ENCODE data around the gene UVRAG. TPM values are rescaled to one million over a fixed set of nuclear protein-coding genes. Genes with fewer than 3 reads are reported as not detected.

UVRAG gene
- total RNA-seq, 3 donors from 2014 or later (not counting 1 experiment from before 2014, with no cell fraction given): 39.9 to 52.5 (median 41.4) TPM

GRCh38 chr11:76169473-76169896 is 354.5 kb downstream of the UVRAG start:
- intact Hi-C loops (cut with micrococcal nuclease): no loop called here

GRCh38 chr11:76170468-76170867 is 355.5 kb downstream of the UVRAG start:
- no peak for ATAC-seq

More at GRCh38 chr11:76169473-76169896, 354.5 kb downstream of the UVRAG start:
- Mint-ChIP-seq H3K4me3 (no peak overlapping the region), H3K4me1 (peaks cover 10 to 15% of the 10 kb centered on the region in 2 donors), H3K36me3 (no peaks in the 10 kb centered on the region), H3K27me3 (ENCODE audit: low read depth in 2 of 2) (no peaks in the 10 kb centered on the region), H3K27ac (no peak overlapping the region), H3K9me3 (no peaks in the 10 kb centered on the region)
- ATAC-seq: no peak
- H3K36me3 ChIP-seq (ENCODE audit: control insufficient read depth, insufficient read depth, low read length): no peaks in the 10 kb centered on the region
- H3K9me3 ChIP-seq (ENCODE audit: control insufficient read depth, insufficient read depth, low read length): no peaks in the 10 kb centered on the region
- DNase-seq: no peak
- no peak overlapping the region for H3K27ac ChIP-seq (ENCODE audit: low read length)
- H3K4me3 ChIP-seq (ENCODE audit: low read length): no peak overlapping the region
- TF ChIP-seq, protein P1, sequence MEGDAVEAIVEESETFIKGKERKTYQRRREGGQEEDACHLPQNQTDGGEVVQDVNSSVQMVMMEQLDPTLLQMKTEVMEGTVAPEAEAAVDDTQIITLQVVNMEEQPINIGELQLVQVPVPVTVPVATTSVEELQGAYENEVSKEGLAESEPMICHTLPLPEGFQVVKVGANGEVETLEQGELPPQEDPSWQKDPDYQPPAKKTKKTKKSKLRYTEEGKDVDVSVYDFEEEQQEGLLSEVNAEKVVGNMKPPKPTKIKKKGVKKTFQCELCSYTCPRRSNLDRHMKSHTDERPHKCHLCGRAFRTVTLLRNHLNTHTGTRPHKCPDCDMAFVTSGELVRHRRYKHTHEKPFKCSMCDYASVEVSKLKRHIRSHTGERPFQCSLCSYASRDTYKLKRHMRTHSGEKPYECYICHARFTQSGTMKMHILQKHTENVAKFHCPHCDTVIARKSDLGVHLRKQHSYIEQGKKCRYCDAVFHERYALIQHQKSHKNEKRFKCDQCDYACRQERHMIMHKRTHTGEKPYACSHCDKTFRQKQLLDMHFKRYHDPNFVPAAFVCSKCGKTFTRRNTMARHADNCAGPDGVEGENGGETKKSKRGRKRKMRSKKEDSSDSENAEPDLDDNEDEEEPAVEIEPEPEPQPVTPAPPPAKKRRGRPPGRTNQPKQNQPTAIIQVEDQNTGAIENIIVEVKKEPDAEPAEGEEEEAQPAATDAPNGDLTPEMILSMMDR (IDR thresholded peaks at IDR 0.05): no peak
- no peaks in the 10 kb centered on the region for H3K27me3 ChIP-seq (ENCODE audit: control insufficient read depth, insufficient read depth, low read length)
- 74% methylated on average over 15 of the region's 15 CpGs for WGBS (ENCODE audit: insufficient coverage)
- H3K4me1 ChIP-seq (ENCODE audit: control insufficient read depth, insufficient read depth, low read length): peaks cover 15% of the 10 kb centered on the region

DNA sequence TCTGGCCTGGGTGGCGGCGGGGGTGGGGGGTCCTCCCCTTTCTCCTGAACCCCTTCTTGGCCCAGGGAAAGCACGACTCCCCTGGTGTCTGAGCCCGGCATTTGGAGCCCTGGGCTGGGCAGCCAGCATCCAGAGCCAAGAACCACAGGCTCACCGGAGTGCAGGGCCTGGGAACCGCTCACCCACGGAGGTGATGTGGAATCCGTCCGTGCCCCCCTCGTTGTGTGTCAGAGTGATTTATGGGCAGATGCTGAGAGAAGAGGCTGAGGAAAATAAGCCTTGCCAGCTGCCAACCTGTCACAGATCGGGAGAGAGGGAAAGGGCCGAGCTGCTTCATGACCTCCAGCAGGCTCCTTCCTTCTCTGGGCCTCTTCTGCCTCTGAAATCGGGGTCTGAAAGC is 357.6 kb downstream of the UVRAG start:
- no peak for DNase-seq
- H3K36me3 ChIP-seq (ENCODE audit: control insufficient read depth, insufficient read depth, low read length): no peaks in the 10 kb centered on the region
- Mint-ChIP-seq H3K27ac (no peak overlapping the region), H3K36me3 (no peaks in the 10 kb centered on the region), H3K27me3 (ENCODE audit: low read depth in 2 of 2) (no peaks in the 10 kb centered on the region), H3K9me3 (no peaks in the 10 kb centered on the region), H3K4me3 (no peak overlapping the region), H3K4me1 (peaks cover 10 to 17% of the 10 kb centered on the region in 2 donors)
- intact Hi-C loops (cut with micrococcal nuclease): no loop called here
- no peaks in the 10 kb centered on the region for H3K9me3 ChIP-seq (ENCODE audit: control insufficient read depth, insufficient read depth, low read length)
- no peak for ATAC-seq
- no peak overlapping the region for H3K27ac ChIP-seq (ENCODE audit: low read length)
- TF ChIP-seq, protein P1 (IDR thresholded peaks at IDR 0.05): no peak
- no peak overlapping the region for H3K4me3 ChIP-seq (ENCODE audit: low read length)
- peaks cover 9% of the 10 kb centered on the region for H3K4me1 ChIP-seq (ENCODE audit: control insufficient read depth, insufficient read depth, low read length)
- 86% methylated on average over 13 of the region's 13 CpGs for WGBS (ENCODE audit: insufficient coverage)
- H3K27me3 ChIP-seq (ENCODE audit: control insufficient read depth, insufficient read depth, low read length): no peaks in the 10 kb centered on the region

More at GRCh38 chr11:76170468-76170867, 355.5 kb downstream of the UVRAG start:
- no peak overlapping the region for H3K4me3 ChIP-seq (ENCODE audit: low read length)
- H3K9me3 ChIP-seq (ENCODE audit: control insufficient read depth, insufficient read depth, low read length): no peaks in the 10 kb centered on the region
- Mint-ChIP-seq H3K27me3 (ENCODE audit: low read depth in 2 of 2) (no peaks in the 10 kb centered on the region), H3K27ac (no peak overlapping the region), H3K4me1 (peaks cover 10 to 17% of the 10 kb centered on the region in 2 donors), H3K36me3 (no peaks in the 10 kb centered on the region), H3K9me3 (no peaks in the 10 kb centered on the region), H3K4me3 (no peak overlapping the region)
- no peak overlapping the region for H3K27ac ChIP-seq (ENCODE audit: low read length)
- H3K4me1 ChIP-seq (ENCODE audit: control insufficient read depth, insufficient read depth, low read length): peaks cover 15% of the 10 kb centered on the region
- TF ChIP-seq, protein P1 (IDR thresholded peaks at IDR 0.05): no peak
- intact Hi-C loops (cut with micrococcal nuclease): no loop called here
- no peaks in the 10 kb centered on the region for H3K27me3 ChIP-seq (ENCODE audit: control insufficient read depth, insufficient read depth, low read length)
- 91% methylated on average over 4 of the region's 4 CpGs for WGBS (ENCODE audit: insufficient coverage)
- H3K36me3 ChIP-seq (ENCODE audit: control insufficient read depth, insufficient read depth, low read length): no peaks in the 10 kb centered on the region
- no peak for DNase-seq

- Histone ChIP-seq H3K27me3 (ENCODE audit: control insufficient read depth, insufficient read depth, low read length) (no peaks in the 10 kb centered on the region), H3K4me3 (ENCODE audit: low read length) (no peak overlapping the region), H3K4me1 (ENCODE audit: control insufficient read depth, insufficient read depth, low read length) (peaks cover 9% of the 10 kb centered on the region), H3K9me3 (ENCODE audit: control insufficient read depth, insufficient read depth, low read length) (no peaks in the 10 kb centered on the region), H3K36me3 (ENCODE audit: control insufficient read depth, insufficient read depth, low read length) (no peaks in the 10 kb centered on the region), H3K27ac (ENCODE audit: low read length) (no peak overlapping the region)
- intact Hi-C loops (cut with micrococcal nuclease): no loop called here
- Mint-ChIP-seq H3K4me1 (peaks cover 10 to 17% of the 10 kb centered on the region in 2 donors), H3K9me3 (no peaks in the 10 kb centered on the region), H3K27me3 (ENCODE audit: low read depth in 2 of 2) (no peaks in the 10 kb centered on the region), H3K27ac (no peak overlapping the region), H3K36me3 (no peaks in the 10 kb centered on the region), H3K4me3 (no peak overlapping the region)
- no peak for DNase-seq
- TF ChIP-seq, protein P1 (IDR thresholded peaks at IDR 0.05): no peak
- no peak for ATAC-seq
- 68% methylated on average over 8 of the region's 8 CpGs for whole genome bisulfite sequencing (ENCODE audit: insufficient coverage)
These were observed 358.7 kb downstream of the UVRAG start for GRCh38 chr11:76173663-76174062.

Measured in natural killer cell (primary cell).